Loucy (cell line): Measurements from ENCODE around the gene ATG4A.

Experiments used
- H2AFZ ChIP-seq: fragments of 200-600 bp; sonication (generic); 2 replicates; pipeline ENCODE4 v1.6.0; 2016; ENCODE audit warnings: antibody characterized with exemption, mild to moderate bottlenecking, low read length, moderate library complexity
- H3F3A ChIP-seq: fragments of 200-600 bp; 2 replicates; pipeline ENCODE4 v1.6.0; 2016; ENCODE audit warnings: antibody characterized with exemption, low read depth, mild to moderate bottlenecking
- H3K27me3 ChIP-seq: fragments of 200-600 bp; sonication (generic); 2 replicates; pipeline ENCODE4 v1.6.1; 2014; ENCODE audit warnings: low read length, mild to moderate bottlenecking; ENCODE audit not compliant: insufficient read depth, poor library complexity, severe bottlenecking
- H3K36me3 ChIP-seq: fragments of 200-600 bp; sonication (generic); 2 replicates; pipeline ENCODE4 v1.6.1; 2016; ENCODE audit warnings: low read length; ENCODE audit not compliant: insufficient read depth
- H3K4me1 ChIP-seq: fragments of 200-600 bp; sonication (generic); 2 replicates; pipeline ENCODE4 v1.5.1; 2014; ENCODE audit warnings: low read length, mild to moderate bottlenecking; ENCODE audit not compliant: insufficient read depth, poor library complexity, severe bottlenecking
- H3K4me2 ChIP-seq: fragments of 200-600 bp; sonication (generic); 2 replicates; pipeline ENCODE4 v1.6.0; 2014; ENCODE audit warnings: antibody characterized with exemption, low read length, low read depth, mild to moderate bottlenecking; ENCODE audit not compliant: poor library complexity, severe bottlenecking
- H3K4me3 ChIP-seq: fragments of 200-600 bp; sonication (generic); 2 replicates; pipeline ENCODE4 v1.5.1; 2014; ENCODE audit warnings: low read length, mild to moderate bottlenecking, mixed read lengths; ENCODE audit not compliant: poor library complexity, severe bottlenecking
- H3K79me2 ChIP-seq: fragments of 200-600 bp; sonication (generic); 2 replicates; pipeline ENCODE4 v1.6.1; 2014; ENCODE audit warnings: low read length; ENCODE audit not compliant: insufficient read depth
- H3K9ac ChIP-seq: fragments of 200-600 bp; sonication (generic); 2 replicates; pipeline ENCODE4 v1.6.0; 2014; ENCODE audit warnings: mild to moderate bottlenecking, low read depth, low read length, moderate library complexity; ENCODE audit not compliant: poor library complexity, severe bottlenecking
- H3K9me2 ChIP-seq: fragments of 200-600 bp; sonication (generic); replicated peaks from 2 replicates; pipeline ENCODE4 v1.6.1; 2016; ENCODE audit warnings: low read depth, low read length, mixed read lengths
- H3K9me3 ChIP-seq: fragments of 200-600 bp; sonication (generic); 2 replicates; pipeline ENCODE4 v1.6.1; 2014; ENCODE audit warnings: mild to moderate bottlenecking, antibody characterized with exemption, low read length, low read depth; ENCODE audit not compliant: insufficient read depth
- H4K20me1 ChIP-seq: fragments of 200-600 bp; sonication (generic); 2 replicates; pipeline ENCODE4 v1.6.0; 2014; ENCODE audit warnings: antibody characterized with exemption, low read length, mild to moderate bottlenecking; ENCODE audit not compliant: insufficient read depth, poor library complexity, severe bottlenecking
- EZH2phosphoT487 ChIP-seq: fragments of 200-600 bp; IDR thresholded peaks from 2 replicates; pipeline ENCODE4 v1.6.1; 2018; ENCODE audit warnings: antibody characterized with exemption, mild to moderate bottlenecking, moderate library complexity, borderline replicate concordance
- TF ChIP-seq, protein P1 (sequence below): fragments of 200-600 bp; sonication (generic); conservative IDR thresholded peaks from 2 replicates; pipeline ENCODE4 v1.5.1; 2014; ENCODE audit warnings: mild to moderate bottlenecking, antibody characterized with exemption, low read length

ATG4A gene

GRCh38 chrX:108090491-108091263, 901 bp upstream of the ATG4A start:
- peak overlapping the region; percentile 99 for H3K4me3 ChIP-seq
- H3K9me3 ChIP-seq: no peaks in the 10 kb centered on the region
- peaks cover 36% of the 10 kb centered on the region for H3K79me2 ChIP-seq
- peaks cover 12% of the 10 kb centered on the region; the same call in 1 of the 2 replicates for H3K36me3 ChIP-seq
- peaks cover 5% of the 10 kb centered on the region for H3K4me1 ChIP-seq
- peak overlapping the region; percentile 95 for H3K9ac ChIP-seq
- no peaks in the 10 kb centered on the region for H4K20me1 ChIP-seq
- H3K9me2 ChIP-seq: no peaks in the 10 kb centered on the region
- no peaks in the 10 kb centered on the region for H3K27me3 ChIP-seq
- TF ChIP-seq, protein P1, sequence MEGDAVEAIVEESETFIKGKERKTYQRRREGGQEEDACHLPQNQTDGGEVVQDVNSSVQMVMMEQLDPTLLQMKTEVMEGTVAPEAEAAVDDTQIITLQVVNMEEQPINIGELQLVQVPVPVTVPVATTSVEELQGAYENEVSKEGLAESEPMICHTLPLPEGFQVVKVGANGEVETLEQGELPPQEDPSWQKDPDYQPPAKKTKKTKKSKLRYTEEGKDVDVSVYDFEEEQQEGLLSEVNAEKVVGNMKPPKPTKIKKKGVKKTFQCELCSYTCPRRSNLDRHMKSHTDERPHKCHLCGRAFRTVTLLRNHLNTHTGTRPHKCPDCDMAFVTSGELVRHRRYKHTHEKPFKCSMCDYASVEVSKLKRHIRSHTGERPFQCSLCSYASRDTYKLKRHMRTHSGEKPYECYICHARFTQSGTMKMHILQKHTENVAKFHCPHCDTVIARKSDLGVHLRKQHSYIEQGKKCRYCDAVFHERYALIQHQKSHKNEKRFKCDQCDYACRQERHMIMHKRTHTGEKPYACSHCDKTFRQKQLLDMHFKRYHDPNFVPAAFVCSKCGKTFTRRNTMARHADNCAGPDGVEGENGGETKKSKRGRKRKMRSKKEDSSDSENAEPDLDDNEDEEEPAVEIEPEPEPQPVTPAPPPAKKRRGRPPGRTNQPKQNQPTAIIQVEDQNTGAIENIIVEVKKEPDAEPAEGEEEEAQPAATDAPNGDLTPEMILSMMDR: no peak
- TF ChIP-seq EZH2phosphoT487: no peak
- peak overlapping the region; percentile 75 for H2AFZ ChIP-seq
- H3F3A ChIP-seq: no peaks in the 10 kb centered on the region
- peak overlapping the region; percentile 72 for H3K4me2 ChIP-seq

- H4K20me1 ChIP-seq: no peaks in the 10 kb centered on the region
- H3K9me2 ChIP-seq: no peaks in the 10 kb centered on the region
- H3K9me3 ChIP-seq: no peaks in the 10 kb centered on the region
- peaks cover 36% of the 10 kb centered on the region for H3K79me2 ChIP-seq
- H3K4me2 ChIP-seq: peak overlapping the region; percentile 85
- TF ChIP-seq, protein P1: no peak
- TF ChIP-seq EZH2phosphoT487: no peak
- peaks cover 5% of the 10 kb centered on the region for H3K4me1 ChIP-seq
- peak overlapping the region; percentile 76 for H2AFZ ChIP-seq
- H3K9ac ChIP-seq: peak overlapping the region; percentile 60
- H3F3A ChIP-seq: no peaks in the 10 kb centered on the region
- H3K27me3 ChIP-seq: no peaks in the 10 kb centered on the region
- H3K4me3 ChIP-seq: peak overlapping the region; percentile 99
- peaks cover 5% of the 10 kb centered on the region; the same call in 1 of the 2 replicates for H3K36me3 ChIP-seq
Observed at GRCh38 chrX:108091878-108092291, 307 bp downstream of the ATG4A start.

DNA sequence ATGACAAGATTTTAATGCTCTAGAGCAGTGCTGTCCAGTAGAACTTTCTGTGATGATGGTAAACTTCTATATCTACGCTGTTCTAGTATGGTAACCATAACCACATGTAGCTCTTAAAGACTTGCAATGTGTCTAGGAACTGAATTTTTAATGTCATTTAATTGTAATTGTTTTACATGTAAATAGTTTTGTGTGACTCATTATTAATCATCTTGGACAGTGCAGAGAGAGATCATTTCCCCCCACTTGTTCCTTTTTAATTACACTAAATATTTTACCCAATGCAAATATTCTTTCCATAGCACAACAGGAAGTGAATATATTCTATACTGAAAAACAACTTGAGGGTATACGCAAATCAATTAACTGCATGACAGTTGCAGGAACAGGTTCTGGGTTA, 5.8 kb downstream of the ATG4A start:
- no peak overlapping the region for H3K4me3 ChIP-seq
- no peaks in the 10 kb centered on the region for H3K27me3 ChIP-seq
- H3K79me2 ChIP-seq: 0 out of 2 replicates have a peak, but pooled peaks cover under 1% of the 10 kb centered on the region
- no peaks in the 10 kb centered on the region for H3K9me2 ChIP-seq
- no peaks in the 10 kb centered on the region for H3K36me3 ChIP-seq
- H4K20me1 ChIP-seq: no peaks in the 10 kb centered on the region
- no peaks in the 10 kb centered on the region for H3K9me3 ChIP-seq
- H3K9ac ChIP-seq: no peak overlapping the region
- no peak for TF ChIP-seq EZH2phosphoT487
- TF ChIP-seq, protein P1: no peak
- H3K4me1 ChIP-seq: peaks cover under 1% of the 10 kb centered on the region
- no peak overlapping the region for H3K4me2 ChIP-seq
- H3F3A ChIP-seq: no peaks in the 10 kb centered on the region
- H2AFZ ChIP-seq: no peak overlapping the region
